ENCODE measurements around the gene UIMC1.

- TF ChIP-seq CTCF (IDR thresholded peaks at IDR 0.05) (no peak), POLR2A (IDR thresholded peaks at IDR 0.05) (no peak)
Measured at GRCh38 chr5:176884571-176884890, 122.0 kb downstream of the UIMC1 start.

All from testis (tissue), 2 donors.